Duodenal mucosa (tissue), 2 donors: ENCODE measurements around the gene TMEM120A.

Experiments used
- H3K27ac ChIP-seq: one replicate; pipeline ENCODE4 v1.7.0; 2013; ENCODE audit warnings: low read depth, low read length
- H3K27me3 ChIP-seq, 2 donors: one replicate each; pipeline ENCODE4 v1.7.0; 2013; ENCODE audit warnings: low read length in 2 of 2, control low read depth in 1 of 2; ENCODE audit not compliant: insufficient read depth in 2 of 2, control insufficient read depth in 1 of 2
- H3K36me3 ChIP-seq, 2 donors: one replicate each; pipeline ENCODE4 v1.7.0; 2013; ENCODE audit warnings: low read length in 2 of 2, control low read depth in 1 of 2; ENCODE audit not compliant: insufficient read depth in 2 of 2, control insufficient read depth in 1 of 2
- H3K4me1 ChIP-seq, 2 donors: one replicate each; pipeline ENCODE4 v1.7.0; 2013; ENCODE audit warnings: low read length in 2 of 2, control low read depth in 1 of 2; ENCODE audit not compliant: insufficient read depth in 2 of 2, control insufficient read depth in 1 of 2
- H3K4me3 ChIP-seq, 2 donors: one replicate each; pipeline ENCODE4 v1.7.0; 2013; ENCODE audit warnings: low read length in 2 of 2, low read depth in 1 of 2
- H3K9ac ChIP-seq, 2 donors: one replicate each; pipeline ENCODE4 v1.7.0; 2013; ENCODE audit warnings: low read length in 2 of 2, low read depth in 1 of 2
- H3K9me3 ChIP-seq, 2 donors: one replicate each; pipeline ENCODE4 v1.7.0; 2013; ENCODE audit warnings: low read length in 2 of 2, control low read depth in 1 of 2; ENCODE audit not compliant: control insufficient read depth in 1 of 2

Gene TMEM120A

GRCh38 chr7:75996476-75996875 is 2.1 kb upstream of the TMEM120A start:
- no peaks in the 10 kb centered on the region for H3K9me3 ChIP-seq
- H3K27me3 ChIP-seq, result no peaks in the 10 kb centered on the region
- no peak overlapping the region for H3K9ac ChIP-seq
- H3K4me1 ChIP-seq, result peaks cover 12 to 16% of the 10 kb centered on the region in 2 donors
- peaks cover 0 to 18% of the 10 kb centered on the region in 2 donors for H3K36me3 ChIP-seq
- no peak overlapping the region for H3K4me3 ChIP-seq
- no peak overlapping the region for H3K27ac ChIP-seq

GRCh38 chr7:75995996-75996395 is 1.6 kb upstream of the TMEM120A start:
- Histone ChIP-seq H3K27me3 (no peaks in the 10 kb centered on the region), H3K4me1 (peaks cover 12 to 17% of the 10 kb centered on the region in 2 donors), H3K4me3 (no peak overlapping the region), H3K9me3 (no peaks in the 10 kb centered on the region), H3K9ac (no peak overlapping the region), H3K36me3 (peaks cover 0 to 15% of the 10 kb centered on the region in 2 donors), H3K27ac (no peak overlapping the region)

GRCh38 chr7:75995052-75995471 is 667 bp upstream of the TMEM120A start:
- H3K4me1 ChIP-seq, result peaks cover 13 to 19% of the 10 kb centered on the region in 2 donors

GRCh38 chr7:75993689-75994387 is 557 bp downstream of the TMEM120A start:
- Histone ChIP-seq H3K9me3 (no peaks in the 10 kb centered on the region), H3K9ac (peak overlapping the region; percentile 74 to 82), H3K27ac (peak overlapping the region; percentile 92), H3K36me3 (peaks cover 0 to 7% of the 10 kb centered on the region in 2 donors), H3K27me3 (no peaks in the 10 kb centered on the region), H3K4me3 (peak overlapping the region; percentile 86 to 87), H3K4me1 (peaks cover 16 to 19% of the 10 kb centered on the region in 2 donors)

More at GRCh38 chr7:75995052-75995471, 667 bp upstream of the TMEM120A start:
- Histone ChIP-seq H3K36me3 (peaks cover 0 to 7% of the 10 kb centered on the region in 2 donors), H3K27ac (no peak overlapping the region), H3K9me3 (no peaks in the 10 kb centered on the region), H3K27me3 (no peaks in the 10 kb centered on the region), H3K9ac (peak overlapping the region; percentile 46 to 76), H3K4me3 (peak overlapping the region; percentile 74 to 86)

GRCh38 chr7:75992083-75992755 is 2.2 kb downstream of the TMEM120A start:
- Histone ChIP-seq H3K9ac (no peak overlapping the region), H3K27me3 (no peaks in the 10 kb centered on the region), H3K36me3 (peaks cover 0 to 17% of the 10 kb centered on the region in 2 donors), H3K4me3 (no peak overlapping the region), H3K27ac (no peak overlapping the region), H3K4me1 (peaks cover 16 to 19% of the 10 kb centered on the region in 2 donors), H3K9me3 (no peaks in the 10 kb centered on the region)

GRCh38 chr7:75991531-75992082 is 2.8 kb downstream of the TMEM120A start:
- Histone ChIP-seq H3K9me3 (no peaks in the 10 kb centered on the region), H3K4me1 (peaks cover 16 to 19% of the 10 kb centered on the region in 2 donors), H3K36me3 (peaks cover 0 to 22% of the 10 kb centered on the region in 2 donors), H3K27ac (no peak overlapping the region), H3K9ac (no peak overlapping the region), H3K4me3 (no peak overlapping the region), H3K27me3 (no peaks in the 10 kb centered on the region)

GRCh38 chr7:75989500-75990388 is 4.7 kb downstream of the TMEM120A start:
- Histone ChIP-seq H3K4me1 (peaks cover 22 to 28% of the 10 kb centered on the region in 2 donors), H3K27ac (no peak overlapping the region), H3K9me3 (no peaks in the 10 kb centered on the region), H3K4me3 (no peak overlapping the region), H3K36me3 (peaks cover 7 to 33% of the 10 kb centered on the region in 2 donors), H3K9ac (no peak overlapping the region), H3K27me3 (no peaks in the 10 kb centered on the region)

- Histone ChIP-seq H3K27ac (no peak overlapping the region), H3K9ac (no peak overlapping the region), H3K27me3 (no peaks in the 10 kb centered on the region), H3K36me3 (peaks cover 12 to 42% of the 10 kb centered on the region in 2 donors), H3K9me3 (no peaks in the 10 kb centered on the region), H3K4me3 (no peak overlapping the region), H3K4me1 (peaks cover 21 to 27% of the 10 kb centered on the region in 2 donors)
These were observed 5.6 kb downstream of the TMEM120A start for GRCh38 chr7:75988568-75989499.
